Ascending aorta (tissue), 2 donors: Measurements from ENCODE around the gene FBXW2. TPM values are rescaled to one million over a fixed set of nuclear protein-coding genes. Genes with fewer than 3 reads are reported as not detected.

Experiments used
- DNase-seq, 2 donors: peaks; one replicate each; pipeline ENCODE4 v3.0.0-alpha.2; 2019; ENCODE audit warnings: low spot score in 2 of 2
- H3K27ac ChIP-seq, 2 donors: fragments of 200-600 bp; sonication (generic); one replicate each; pipeline ENCODE4 v1.5.1; 2016 to 2017; ENCODE audit warnings: mild to moderate bottlenecking in 1 of 2
- H3K27me3 ChIP-seq: fragments of 200-600 bp; sonication (generic); one replicate; pipeline ENCODE4 v1.5.1; 2017
- H3K36me3 ChIP-seq, 2 donors: fragments of 200-600 bp; sonication (generic); one replicate each; pipeline ENCODE4 v1.5.1; 2016
- H3K4me1 ChIP-seq, 2 donors: fragments of 200-600 bp; sonication (generic); one replicate each; pipeline ENCODE4 v1.5.1; 2016 to 2017; ENCODE audit warnings: mild to moderate bottlenecking in 1 of 2
- H3K4me3 ChIP-seq, 2 donors: fragments of 200-600 bp; sonication (generic); one replicate each; pipeline ENCODE4 v1.5.1; 2016 to 2017; ENCODE audit warnings: mild to moderate bottlenecking in 1 of 2
- H3K9me3 ChIP-seq, 2 donors: fragments of 200-600 bp; sonication (generic); one replicate each; pipeline ENCODE4 v1.5.1; 2016
- CTCF ChIP-seq, 3 experiments: fragments of 200-600 bp in 2 of 3; fragments of 450-650 bp in 1 of 3; sonication (generic) in 2 of 3; IDR thresholded peaks; one replicate each; pipeline ENCODE4 v1.5.1; 2016 to 2019; ENCODE audit warnings: antibody characterized with exemption in 3 of 3, mild to moderate bottlenecking in 1 of 3, moderate library complexity in 1 of 3
- intact Hi-C: fragments of 100-400 bp; cut with DNase I; formaldehyde crosslinking; loops from one replicate; pipeline ENCODE4 v1.15.1; 2023
- total RNA-seq: library from RNA; depleted of rRNA; stranded (reverse); fragments of >200 nt; gene quantifications from one replicate; pipeline ENCODE4 v1.1.0, GENCODE V29; 2016

Gene FBXW2
- total RNA-seq, 1 donor from 2014 or later = 35.5 TPM

GRCh38 chr9:120718316-120718715 is 74.9 kb downstream of the FBXW2 start:
- peaks cover 4 to 7% of the 10 kb centered on the region in 2 donors for H3K4me1 ChIP-seq
- intact Hi-C loops = no loop called here
- H3K9me3 ChIP-seq = no peaks in the 10 kb centered on the region
- H3K27me3 ChIP-seq = no peaks in the 10 kb centered on the region
- H3K27ac ChIP-seq = no peak overlapping the region
- no peak overlapping the region for H3K4me3 ChIP-seq
- no peak for TF ChIP-seq CTCF (IDR thresholded peaks at IDR 0.05)
- H3K36me3 ChIP-seq = no peaks in the 10 kb centered on the region
- no peak for DNase-seq

GRCh38 chr9:120717176-120717575 is 76.0 kb downstream of the FBXW2 start:
- TF ChIP-seq CTCF (IDR thresholded peaks at IDR 0.05) = no peak
- intact Hi-C loops = no loop called here
- H3K27me3 ChIP-seq = no peaks in the 10 kb centered on the region
- no peak overlapping the region for H3K27ac ChIP-seq
- peaks cover 4 to 7% of the 10 kb centered on the region in 2 donors for H3K4me1 ChIP-seq
- no peak for DNase-seq
- no peaks in the 10 kb centered on the region for H3K9me3 ChIP-seq
- H3K36me3 ChIP-seq = no peaks in the 10 kb centered on the region
- no peak overlapping the region for H3K4me3 ChIP-seq

- intact Hi-C loops = no loop called here
- DNase-seq = no peak
- Histone ChIP-seq H3K27ac (no peak overlapping the region), H3K4me1 (peaks cover 4 to 7% of the 10 kb centered on the region in 2 donors), H3K27me3 (no peaks in the 10 kb centered on the region), H3K36me3 (no peaks in the 10 kb centered on the region), H3K4me3 (no peak overlapping the region), H3K9me3 (no peaks in the 10 kb centered on the region)
- no peak for TF ChIP-seq CTCF (IDR thresholded peaks at IDR 0.05)
Measured at GRCh38 chr9:120716483-120716882, 76.7 kb downstream of the FBXW2 start.

GRCh38 chr9:120715389-120715924 is 77.8 kb downstream of the FBXW2 start:
- peak overlapping the region; percentile 64 to 73 for H3K27ac ChIP-seq
- H3K9me3 ChIP-seq = no peaks in the 10 kb centered on the region
- intact Hi-C loops = no loop called here
- no peak for TF ChIP-seq CTCF (IDR thresholded peaks at IDR 0.05)
- no peak for DNase-seq
- peak overlapping the region in 1 of 2 donors; percentile 70 for H3K4me3 ChIP-seq
- H3K36me3 ChIP-seq = no peaks in the 10 kb centered on the region
- H3K27me3 ChIP-seq = no peaks in the 10 kb centered on the region
- peaks cover 4 to 7% of the 10 kb centered on the region in 2 donors for H3K4me1 ChIP-seq

GRCh38 chr9:120714846-120715388 is 78.3 kb downstream of the FBXW2 start:
- DNase-seq = no peak
- no peak for TF ChIP-seq CTCF (IDR thresholded peaks at IDR 0.05)
- Histone ChIP-seq H3K27me3 (no peaks in the 10 kb centered on the region), H3K36me3 (no peaks in the 10 kb centered on the region), H3K4me3 (peak overlapping the region; percentile 70 to 82), H3K9me3 (no peaks in the 10 kb centered on the region), H3K4me1 (peaks cover 4 to 7% of the 10 kb centered on the region in 2 donors), H3K27ac (peak overlapping the region; percentile 64 to 73)
- intact Hi-C loops = loop anchor here (1.0 kb wide), 1 partner anchor 18 kb away; no protein-coding TSS in a partner anchor
